T-cell (primary cell): ENCODE results near the gene SEPTIN2. TPM values are rescaled to one million over a fixed set of nuclear protein-coding genes. Genes with fewer than 3 reads are reported as not detected.
A peak's percentile ranks its signal among the peaks of the same experiment; 100 is the strongest.

Source experiments
- ATAC-seq, 4 experiments: fragments of 200-7000 bp in 3 of 4; fragments of 150-1000 bp in 1 of 4; cut with Tn5 transposase; replicated peaks in 1 of 4; 1 replicate in 3 of 4; 2 replicates in 1 of 4; pipeline ENCODE4 v1.10.0; 2021; ENCODE audit warnings: moderate library complexity in 3 of 4, mild to moderate bottlenecking in 2 of 4, moderate number of reproducible peaks in 1 of 4
- CTCF ChIA-PET, 2 donors: fragments of 300-600 bp; sonication (Branson Sonifier 250); formaldehyde crosslinking; loops; one replicate each; lab custom pipeline; 2022; ENCODE audit warnings: antibody characterized with exemption in 2 of 2; lab: Charles Lee
- POLR2A ChIA-PET, 2 donors: fragments of 300-600 bp; sonication (Branson Sonifier 250); formaldehyde crosslinking; loops; one replicate each; lab custom pipeline; 2022; ENCODE audit warnings: antibody characterized with exemption in 2 of 2; lab: Charles Lee
- DNase-seq, 35 experiments: peaks; one replicate each; pipeline versions ENCODE4 v3.0.0 to v3.0.0-alpha.2; 2013 to 2023
- H3K27ac ChIP-seq: one replicate; pipeline ENCODE4 v1.5.1; 2013; ENCODE audit warnings: low read length
- H3K27me3 ChIP-seq, 2 experiments: replicated peaks in 1 of 2; 1 replicate in 1 of 2; 2 replicates in 1 of 2; pipeline versions ENCODE4 v1.6.1 to v1.7.0; 2013; ENCODE audit warnings: low read length in 1 of 2, mixed read lengths in 1 of 2; ENCODE audit not compliant: control insufficient read depth in 2 of 2, insufficient read depth in 2 of 2; ENCODE audit errors: extremely low read depth in 1 of 2
- H3K36me3 ChIP-seq, 2 donors: 1 replicate in 1 of 2; 2 replicates in 1 of 2; pipeline versions ENCODE4 v1.6.1 to v1.7.0; 2013; ENCODE audit warnings: low read length in 1 of 2; ENCODE audit not compliant: control insufficient read depth in 2 of 2, insufficient read depth in 1 of 2; ENCODE audit errors: extremely low read depth in 1 of 2
- H3K4me1 ChIP-seq, 2 experiments: 1 replicate in 1 of 2; 2 replicates in 1 of 2; pipeline versions ENCODE4 v1.6.1 to v1.7.0; 2013; ENCODE audit warnings: low read length in 2 of 2, mixed read lengths in 1 of 2; ENCODE audit not compliant: insufficient read depth in 2 of 2, control insufficient read depth in 1 of 2; ENCODE audit errors: extremely low read depth in 1 of 2
- H3K4me3 ChIP-seq, 2 donors: 1 replicate in 1 of 2; 2 replicates in 1 of 2; pipeline versions ENCODE4 v1.5.1 to v1.7.0; 2013; ENCODE audit warnings: mild to moderate bottlenecking in 2 of 2, low read length in 1 of 2, moderate library complexity in 1 of 2; ENCODE audit not compliant: control insufficient read depth in 1 of 2; ENCODE audit errors: extremely low read depth in 1 of 2
- H3K9me3 ChIP-seq: 2 replicates; pipeline ENCODE4 v1.7.0; 2013
- H3K27ac Mint-ChIP-seq, 2 donors: one replicate each; pipeline ENCODE4 v1.8.0; 2020 to 2021; ENCODE audit warnings: mild to moderate bottlenecking in 2 of 2, mixed read lengths in 2 of 2
- H3K27me3 Mint-ChIP-seq, 2 donors: one replicate each; pipeline ENCODE4 v1.8.0; 2021 to 2022; ENCODE audit warnings: mixed read lengths in 2 of 2
- H3K36me3 Mint-ChIP-seq: one replicate; pipeline ENCODE4 v1.8.0; 2021; ENCODE audit warnings: mixed read lengths
- H3K4me1 Mint-ChIP-seq, 3 donors: one replicate each; pipeline ENCODE4 v1.8.0; 2020 to 2022; ENCODE audit warnings: mixed read lengths in 3 of 3, mild to moderate bottlenecking in 1 of 3
- H3K4me3 Mint-ChIP-seq, 3 donors: one replicate each; pipeline ENCODE4 v1.8.0; 2020 to 2022; ENCODE audit warnings: mild to moderate bottlenecking in 3 of 3, mixed read lengths in 3 of 3, moderate library complexity in 3 of 3
- H3K9me3 Mint-ChIP-seq, 3 donors: one replicate each; pipeline ENCODE4 v1.8.0; 2020 to 2022; ENCODE audit warnings: mixed read lengths in 3 of 3
- WGBS: methylation state at CpG from one replicate; pipeline ENCODE4 v1.1.5; 2013; ENCODE audit warnings: missing lambda C conversion rate; ENCODE audit not compliant: insufficient coverage; 5-methylcytosine and 5-hydroxymethylcytosine counted together
- total RNA-seq, 35 experiments: library from RNA in 6 of 35; stranded (reverse) in 6 of 35; fragments of 120-200 nt in 1 of 35; gene quantifications; one replicate each; pipeline versions ENCODE4 v1.2.1 to v1.2.4 and lab custom pipeline; 2013 to 2026

SEPTIN2 gene
- total RNA-seq, 5 donors from 2014 or later (not counting 1 experiment from before 2014, with no cell fraction given), result 182 to 209 (median 189) TPM

GRCh38 chr2:241308832-241309500 is 6.8 kb upstream of the SEPTIN2 start:
- H3K9me3 ChIP-seq, result no peaks in the 10 kb centered on the region
- H3K4me1 ChIP-seq, result peaks cover 45 to 54% of the 10 kb centered on the region in 2 experiments
- POLR2A ChIA-PET, result no interaction called here
- DNase-seq (no peak), ATAC-seq (no peak)
- CTCF ChIA-PET, result no interaction called here
- H3K27ac Mint-ChIP-seq, result peak overlapping the region; percentile 94
- H3K27ac ChIP-seq, result peak overlapping the region; percentile 56
- H3K4me3 Mint-ChIP-seq, result peak overlapping the region in 1 of 3 donors; percentile 55
- peaks cover 70 to 88% (median 81%) of the 10 kb centered on the region in 3 donors for H3K4me1 Mint-ChIP-seq
- 90% methylated on average over 14 of the region's 18 CpGs for WGBS
- H3K9me3 Mint-ChIP-seq, result no peaks in the 10 kb centered on the region
- no peaks in the 10 kb centered on the region for H3K27me3 Mint-ChIP-seq
- H3K36me3 Mint-ChIP-seq, result no peaks in the 10 kb centered on the region
- no peaks in the 10 kb centered on the region for H3K27me3 ChIP-seq
- H3K4me3 ChIP-seq, result no peak overlapping the region
- H3K36me3 ChIP-seq, result no peaks in the 10 kb centered on the region

DNA sequence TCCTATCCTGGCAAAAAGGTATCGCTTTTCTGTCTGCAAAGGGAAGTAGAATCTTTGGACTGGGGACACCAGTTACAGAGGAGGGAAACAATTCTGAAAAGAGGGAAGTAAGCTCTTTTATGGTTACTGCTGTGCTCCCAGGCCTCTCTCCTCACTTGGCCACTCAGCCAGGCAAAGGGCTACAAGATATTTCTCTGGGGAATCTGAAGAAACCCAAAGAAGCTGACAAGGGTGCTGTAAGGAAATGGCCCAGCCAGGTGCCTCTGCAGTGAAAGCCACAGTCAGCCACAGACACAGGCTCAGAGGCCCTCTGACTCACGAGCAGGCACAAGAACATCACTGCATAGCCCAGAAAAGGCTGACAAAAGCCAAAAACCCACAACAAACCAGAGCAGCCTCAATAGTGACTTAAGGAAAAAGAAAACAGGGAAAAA is 6.0 kb upstream of the SEPTIN2 start:
- Histone ChIP-seq H3K9me3 (no peaks in the 10 kb centered on the region), H3K27ac (peak overlapping the region; percentile 56), H3K27me3 (no peaks in the 10 kb centered on the region), H3K4me1 (peaks cover 50 to 54% of the 10 kb centered on the region in 2 experiments), H3K36me3 (no peaks in the 10 kb centered on the region), H3K4me3 (peak overlapping the region in 1 of 2 donors; percentile 6)
- Mint-ChIP-seq H3K9me3 (no peaks in the 10 kb centered on the region), H3K27ac (peak overlapping the region; percentile 94), H3K36me3 (no peaks in the 10 kb centered on the region), H3K27me3 (no peaks in the 10 kb centered on the region), H3K4me3 (peak overlapping the region; percentile 52 to 56 (median 55)), H3K4me1 (peaks cover 67 to 88% (median 80%) of the 10 kb centered on the region in 3 donors)
- DNase-seq (peak; percentile 14 to 76 (median 55)), ATAC-seq (peak; percentile 97 to 99 (median 98))
- WGBS, result no CpG with 5 or more reads among the region's 2 CpGs
- CTCF ChIA-PET, result no interaction called here
- POLR2A ChIA-PET, result no interaction called here

GRCh38 chr2:241310917-241311566 is 4.7 kb upstream of the SEPTIN2 start:
- H3K4me3 ChIP-seq, result no peak overlapping the region
- H3K27me3 Mint-ChIP-seq, result no peaks in the 10 kb centered on the region
- no peaks in the 10 kb centered on the region for H3K27me3 ChIP-seq
- no peaks in the 10 kb centered on the region for H3K36me3 Mint-ChIP-seq
- CTCF ChIA-PET, result interaction anchor here in 1 of 2 donors (0.6 kb wide), 1 partner anchor 1252 kb away, joined by 4 read pairs; no protein-coding TSS in a partner anchor
- POLR2A ChIA-PET, result no interaction called here
- WGBS, result 85% methylated on average over 6 of the region's 13 CpGs
- peak overlapping the region; percentile 94 for H3K27ac Mint-ChIP-seq
- peaks cover 61 to 77% (median 72%) of the 10 kb centered on the region in 3 donors for H3K4me1 Mint-ChIP-seq
- no peaks in the 10 kb centered on the region for H3K9me3 Mint-ChIP-seq
- no peaks in the 10 kb centered on the region for H3K9me3 ChIP-seq
- ATAC-seq (no peak), DNase-seq (no peak)
- H3K36me3 ChIP-seq, result no peaks in the 10 kb centered on the region
- no peak overlapping the region for H3K27ac ChIP-seq
- H3K4me1 ChIP-seq, result peaks cover 44 to 48% of the 10 kb centered on the region in 2 experiments
- H3K4me3 Mint-ChIP-seq, result peak overlapping the region in 1 of 3 donors; percentile 1

DNA sequence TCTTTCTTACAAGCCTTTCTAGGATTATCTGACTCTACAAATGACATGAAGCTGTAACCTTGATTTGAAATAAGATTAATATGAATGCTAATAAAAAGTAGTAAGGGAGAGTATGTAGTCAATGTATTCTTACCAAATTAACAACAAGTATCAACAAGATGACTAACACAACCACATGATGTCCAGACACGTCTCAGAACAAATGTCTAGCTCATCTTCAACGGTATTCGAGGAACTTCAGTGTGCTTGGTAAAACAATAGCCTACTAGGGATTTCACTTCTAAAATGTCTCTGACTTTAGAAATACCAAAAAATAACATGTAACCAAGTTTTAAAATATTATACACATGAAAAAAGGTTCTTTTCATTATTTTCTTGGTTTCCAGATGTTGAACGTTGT is 3.6 kb upstream of the SEPTIN2 start:
- WGBS, result no CpG with 5 or more reads among the region's 4 CpGs
- CTCF ChIA-PET, result no interaction called here
- Histone ChIP-seq H3K4me3 (no peak overlapping the region), H3K27ac (no peak overlapping the region), H3K9me3 (no peaks in the 10 kb centered on the region), H3K27me3 (no peaks in the 10 kb centered on the region), H3K4me1 (peaks cover 44 to 57% of the 10 kb centered on the region in 2 experiments), H3K36me3 (no peaks in the 10 kb centered on the region)
- DNase-seq (no peak), ATAC-seq (no peak)
- no peaks in the 10 kb centered on the region for H3K27me3 Mint-ChIP-seq
- POLR2A ChIA-PET, result no interaction called here
- H3K27ac Mint-ChIP-seq, result peak overlapping the region; percentile 23 to 94
- H3K4me3 Mint-ChIP-seq, result no peak overlapping the region
- peaks cover 67 to 79% (median 78%) of the 10 kb centered on the region in 3 donors for H3K4me1 Mint-ChIP-seq
- H3K9me3 Mint-ChIP-seq, result no peaks in the 10 kb centered on the region
- H3K36me3 Mint-ChIP-seq, result no peaks in the 10 kb centered on the region

DNA sequence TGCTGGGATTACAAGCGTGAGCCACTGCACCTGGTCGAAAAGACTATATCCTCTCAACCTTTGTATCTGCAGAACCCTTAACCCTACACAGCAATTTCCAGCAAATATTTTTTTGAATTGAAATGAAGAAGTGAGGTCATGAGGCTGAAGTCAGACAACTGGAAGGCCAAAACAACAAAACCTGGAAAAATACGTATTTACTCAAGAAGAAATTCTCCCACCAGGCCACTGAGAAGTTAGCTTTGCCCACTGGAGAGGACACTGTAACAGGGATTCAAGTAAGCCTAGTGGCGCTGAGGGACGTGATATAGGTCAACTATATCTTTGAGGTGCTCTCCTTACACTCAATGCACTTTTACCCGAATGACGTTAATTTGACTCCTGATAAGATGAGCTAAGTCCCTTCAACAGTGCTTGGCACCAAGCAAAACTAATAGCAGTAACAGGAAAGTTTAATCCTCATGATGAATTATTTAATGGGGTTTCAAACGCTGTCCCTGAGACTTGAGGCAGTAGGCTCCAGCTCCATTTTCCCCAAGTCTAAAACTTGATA is 2.1 kb upstream of the SEPTIN2 start:
- Histone ChIP-seq H3K4me3 (no peak overlapping the region), H3K27ac (peak overlapping the region; percentile 96), H3K36me3 (peaks cover 0 to 3% of the 10 kb centered on the region in 2 donors), H3K27me3 (no peaks in the 10 kb centered on the region), H3K9me3 (no peaks in the 10 kb centered on the region), H3K4me1 (peaks cover 52 to 65% of the 10 kb centered on the region in 2 experiments)
- CTCF ChIA-PET, result interaction anchor here in 1 of 2 donors (1.2 kb wide), 1 partner anchor 15 kb away, joined by 3 read pairs; no protein-coding TSS in a partner anchor
- Mint-ChIP-seq H3K27me3 (no peaks in the 10 kb centered on the region), H3K27ac (peak overlapping the region; percentile 44 to 76), H3K4me3 (peak overlapping the region; percentile 94 to 99 (median 99)), H3K4me1 (peaks cover 74 to 81% (median 78%) of the 10 kb centered on the region in 3 donors), H3K9me3 (no peaks in the 10 kb centered on the region), H3K36me3 (peaks cover 3% of the 10 kb centered on the region)
- ATAC-seq (no peak), DNase-seq (no peak)
- no CpG with 5 or more reads among the region's 8 CpGs for WGBS
- POLR2A ChIA-PET, result interaction anchor here in 1 of 2 donors (1.4 kb wide), 1 partner anchor 373 kb away, joined by 3 read pairs; the partner anchor contains the start of gene DTYMK
